Heart left ventricle (tissue), 13 donors: Measurements from ENCODE around the gene SELE.
"Not testable (repeated sequence)": the region's sequence is repeated elsewhere in the genome, so short reads cannot be mapped to it uniquely, and the experiment has no call there.

ENCODE experiments used
- CTCF ChIP-seq, 12 donors: fragments of 200-600 bp; sonication (generic) in 4 of 12; IDR thresholded peaks; one replicate each; pipeline versions ENCODE4 v1.5.0 to v1.8.0; 2018 to 2022; ENCODE audit warnings: antibody characterized with exemption in 12 of 12, mild to moderate bottlenecking in 5 of 12
- POLR2A ChIP-seq, 2 donors: fragments of 450-650 bp; IDR thresholded peaks; one replicate each; pipeline ENCODE4 v1.6.1; 2017; ENCODE audit warnings: antibody characterized with exemption in 2 of 2, mild to moderate bottlenecking in 2 of 2, moderate library complexity in 2 of 2
- donor health status: ischemic (EF 13 %, LVEDD 7.1; RV severe dilation, severe dysfunction).
- donor health status: DM: no; HTN: yes; CAD: no.
- donor health status: DM: no; HTN: no; CAD: no.
- donor health status: ischemic (EF 25% LVEDD 6.9; RV normal size, moderate dysfunction).
- donor health status: ischemic (EF 25% LVEDD 5.7; RV mildly dilated, moderate dysfunction).
- donor health status: ischemic (EF 35%, LVEDD 5.7; RV mildly dilated, moderate dysfunction).
- donor health status: nonischemic (EF 11% LVEDD 7.7; RV severe dilation, severe dysfunction).
- donor health status: DM: yes; HTN: yes; CAD: no.
- donor health status: PGD.
- donor health status: ischemic (EF 29% LVEDD 5.4; RV normal size, mild dysfunction).
- donor health status: nonischemic (EF 23%, LVEDD 6.1; RV moderate dilation, normal function).

GRCh38 chr1:169713090-169713489 is 20.8 kb downstream of the SELE start:
- TF ChIP-seq CTCF, POLR2A (IDR thresholded peaks at IDR 0.05): not testable (repeated sequence)
